ENCODE results near the gene CRACR2B. TPM values are rescaled to one million over a fixed set of nuclear protein-coding genes. Genes with fewer than 3 reads are reported as not detected.

The CRACR2B gene
- total RNA-seq, 6 donors from 2014 or later, result 29.0 to 157 (median 41.4) TPM

- WGBS, 2 donors, result 56 to 66% methylated on average over 22 to 26 of the region's 26 CpGs
- DNase-seq (peak in 1 of 2 donors; percentile 80), ATAC-seq (ENCODE audit: low FRiP score in 2 of 2) (no peak)
- Histone ChIP-seq H3K27ac (peak overlapping the region in 3 of 4 donors; percentile 90 to 96 (median 95)), H3K36me3 (peaks cover 0 to 32% (median 8%) of the 10 kb centered on the region in 4 donors), H3K27me3 (no peaks in the 10 kb centered on the region), H3K9me3 (no peaks in the 10 kb centered on the region), H3K4me1 (peaks cover 21 to 35% (median 28%) of the 10 kb centered on the region in 4 donors), H3K4me3 (peak overlapping the region in 3 of 4 donors; percentile 61 to 82 (median 62))
- TF ChIP-seq POLR2A (IDR thresholded peaks at IDR 0.05) (no peak), EP300 (IDR thresholded peaks at IDR 0.05) (no peak)
Observed at GRCh38 chr11:803770-804598, 23.7 kb upstream of the CRACR2B start.

- peak overlapping the region; percentile 57 to 82 (median 62) for H3K4me3 ChIP-seq
- H3K9me3 ChIP-seq, result no peaks in the 10 kb centered on the region
- H3K36me3 ChIP-seq, result peaks cover 0 to 29% (median 8%) of the 10 kb centered on the region in 4 donors
- DNase-seq (no peak), ATAC-seq (ENCODE audit: low FRiP score in 2 of 2) (no peak)
- TF ChIP-seq POLR2AphosphoS5 (IDR thresholded peaks at IDR 0.05) (no peak), CTCF (IDR thresholded peaks at IDR 0.05) (peak in 1 of 6 experiments; percentile 12)
- peaks cover 21 to 36% (median 28%) of the 10 kb centered on the region in 4 donors for H3K4me1 ChIP-seq
- WGBS, 2 donors, result 6 to 8% methylated on average over 15 to 18 of the region's 18 CpGs
- peak overlapping the region; percentile 90 to 96 (median 93) for H3K27ac ChIP-seq
- no peaks in the 10 kb centered on the region for H3K27me3 ChIP-seq
Observed at GRCh38 chr11:804599-804964, 23.1 kb upstream of the CRACR2B start.

GRCh38 chr11:808427-809286 is 19.1 kb upstream of the CRACR2B start:
- 29 to 56% methylated on average over 19 to 36 of the region's 36 CpGs for WGBS, 2 donors
- peak overlapping the region; percentile 93 to 98 (median 95) for H3K27ac ChIP-seq
- peaks cover 0 to 26% (median 19%) of the 10 kb centered on the region in 4 donors for H3K36me3 ChIP-seq
- peak in 1 of 2 donors; percentile 2 for DNase-seq
- peak overlapping the region; percentile 73 to 99 (median 90) for H3K4me3 ChIP-seq
- H3K27me3 ChIP-seq, result no peaks in the 10 kb centered on the region
- H3K9me3 ChIP-seq, result no peaks in the 10 kb centered on the region
- ATAC-seq (ENCODE audit: low FRiP score in 2 of 2), result no peak
- H3K4me1 ChIP-seq, result peaks cover 32 to 55% (median 43%) of the 10 kb centered on the region in 4 donors
- TF ChIP-seq CTCF (IDR thresholded peaks at IDR 0.05) (no peak), EP300 (IDR thresholded peaks at IDR 0.05) (no peak), POLR2AphosphoS5 (IDR thresholded peaks at IDR 0.05) (no peak), POLR2A (IDR thresholded peaks at IDR 0.05) (no peak)

- DNase-seq (peak; percentile 98 to 99), ATAC-seq (ENCODE audit: low FRiP score in 2 of 2) (peak; percentile 95 to 97)
- Histone ChIP-seq H3K27me3 (no peaks in the 10 kb centered on the region), H3K36me3 (peaks cover 0 to 31% (median 21%) of the 10 kb centered on the region in 4 donors), H3K4me3 (peak within 1 kb of the TSS; percentile 73 to 99 (median 90)), H3K4me1 (peaks cover 24 to 47% (median 35%) of the 10 kb centered on the region in 4 donors), H3K27ac (peak within 1 kb of the TSS; percentile 93 to 98 (median 95)), H3K9me3 (no peaks in the 10 kb centered on the region)
- peak; percentile 93 to 97 for TF ChIP-seq POLR2AphosphoS5 (IDR thresholded peaks at IDR 0.05)
- TF ChIP-seq POLR2A (IDR thresholded peaks at IDR 0.05), result peak; percentile 67 to 91 (median 86)
- peak in 4 of 6 experiments; percentile 7 to 50 (median 22) for TF ChIP-seq CTCF (IDR thresholded peaks at IDR 0.05)
- peak in 1 of 4 donors; percentile 65 for TF ChIP-seq EP300 (IDR thresholded peaks at IDR 0.05)
- 0% methylated on average over 43 of the region's 81 CpGs; no CpG with 5 or more reads in 1 of the 2 donors for WGBS, 2 donors
Observed at GRCh38 chr11:809287-810039, 18.3 kb upstream of the CRACR2B start, which contains the start of gene RPLP2. RPLP2 (plus strand) TSS chr11:809967; CDS start chr11:810235, 268 bp downstream.

Data from upper lobe of left lung (tissue), 6 donors.